Osteoblast (primary cell): ENCODE measurements around the gene ORMDL3. TPM values are rescaled to one million over a fixed set of nuclear protein-coding genes. Genes with fewer than 3 reads are reported as not detected.

Source experiments
- DNase-seq: peaks from one replicate; pipeline ENCODE4 v3.0.0; 2011; ENCODE audit warnings: low spot score, mixed read lengths; ENCODE audit not compliant: insufficient read length; ENCODE audit errors: missing footprints
- H2AFZ ChIP-seq: 2 replicates; pipeline ENCODE4 v1.6.0; 2011; ENCODE audit warnings: mild to moderate bottlenecking, low read length
- H3K27ac ChIP-seq: 2 replicates; pipeline ENCODE4 v1.5.1; 2011; ENCODE audit warnings: mild to moderate bottlenecking, low read depth, low read length, moderate library complexity
- H3K27me3 ChIP-seq: 2 replicates; pipeline ENCODE4 v1.6.0; 2012; ENCODE audit warnings: mild to moderate bottlenecking, control low read depth, inconsistent platforms, low read length, moderate library complexity; ENCODE audit not compliant: insufficient read depth
- H3K36me3 ChIP-seq: 2 replicates; pipeline ENCODE4 v1.5.1; 2011; ENCODE audit warnings: mild to moderate bottlenecking, low read length, control low read depth, moderate library complexity; ENCODE audit not compliant: insufficient read depth
- H3K4me1 ChIP-seq: 2 replicates; pipeline ENCODE4 v1.5.1; 2011; ENCODE audit warnings: mild to moderate bottlenecking, low read length, control low read depth, moderate library complexity; ENCODE audit not compliant: insufficient read depth
- H3K4me2 ChIP-seq: 2 replicates; pipeline ENCODE4 v1.6.0; 2011; ENCODE audit warnings: mild to moderate bottlenecking, low read length; ENCODE audit not compliant: insufficient read depth
- H3K4me3 ChIP-seq: fragments of 200-600 bp; sonication (generic); 3 replicates; pipeline ENCODE4 v1.5.1; 2012; ENCODE audit warnings: mild to moderate bottlenecking, low read length, inconsistent platforms; ENCODE audit not compliant: insufficient read depth
- H3K79me2 ChIP-seq: 2 replicates; pipeline ENCODE4 v1.6.0; 2012; ENCODE audit warnings: mild to moderate bottlenecking, low read length, control low read depth, inconsistent platforms; ENCODE audit not compliant: insufficient read depth
- H3K9me3 ChIP-seq: 2 replicates; pipeline ENCODE4 v1.5.1; 2011; ENCODE audit warnings: low read depth, low read length, control low read depth
- H4K20me1 ChIP-seq: 2 replicates; pipeline ENCODE4 v1.6.0; 2012; ENCODE audit warnings: mild to moderate bottlenecking, low read length, control low read depth; ENCODE audit not compliant: insufficient read depth
- total RNA-seq: library from RNA; depleted of rRNA; stranded (reverse); fragments of >200 nt; gene quantifications from 2 replicates; pipeline ENCODE4 v1.2.3, GENCODE V29; 2012
- TF ChIP-seq, protein P1 (sequence below): IDR thresholded peaks from 2 replicates; pipeline ENCODE4 v1.5.1; 2011; ENCODE audit warnings: mild to moderate bottlenecking, low read depth, low read length, moderate library complexity; ENCODE audit errors: extremely low read depth

The ORMDL3 gene
- total RNA-seq, 1 donor, result 39.8 TPM

DNA sequence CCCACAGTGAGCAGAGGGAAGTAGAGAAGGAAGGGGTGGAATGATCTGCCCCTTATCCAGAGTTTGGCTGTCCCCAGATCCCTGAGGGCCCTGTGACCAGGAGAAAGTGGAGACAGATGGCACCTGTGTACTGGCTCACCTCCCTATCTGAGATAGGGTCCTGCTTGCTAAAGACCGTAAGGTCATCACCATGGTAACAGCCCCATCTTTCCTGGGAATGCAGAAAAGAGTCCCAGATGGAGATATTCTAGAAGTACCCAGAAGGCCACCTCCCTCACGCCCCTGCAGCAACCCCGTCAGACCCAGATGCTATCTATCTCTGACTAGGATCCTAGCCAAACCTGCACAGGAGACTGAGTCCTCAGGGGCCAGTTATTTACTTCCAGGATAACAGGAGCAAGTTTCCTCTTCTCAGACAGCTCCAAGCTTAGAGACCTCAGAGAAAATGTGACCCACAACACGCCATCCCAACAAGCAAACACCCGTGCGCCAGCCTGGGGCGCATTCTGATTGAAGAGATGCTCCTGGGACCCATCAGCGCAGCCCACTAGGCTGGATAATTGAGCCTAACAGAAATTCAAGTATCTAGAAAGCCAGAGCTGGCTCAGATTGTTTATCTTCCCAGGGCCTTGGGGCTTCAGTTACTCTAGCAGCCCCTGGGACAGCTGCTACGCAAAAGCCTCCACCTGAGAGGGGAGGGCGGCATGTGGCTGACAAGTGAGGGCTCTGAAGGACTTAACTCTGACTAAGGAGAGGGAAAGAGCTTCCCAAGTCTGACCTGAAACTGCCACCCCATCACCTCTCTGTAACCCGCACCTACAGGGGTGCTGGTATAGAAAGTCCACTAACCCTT lies 1.9 kb downstream of the ORMDL3 start:
- Histone ChIP-seq H4K20me1 (peaks cover 55% of the 10 kb centered on the region), H3K36me3 (peaks cover 33% of the 10 kb centered on the region), H3K27me3 (no peaks in the 10 kb centered on the region), H3K4me1 (peaks cover 56% of the 10 kb centered on the region), H3K4me2 (peak overlapping the region; percentile 94), H3K27ac (peak overlapping the region; percentile 97), H3K4me3 (peak overlapping the region; percentile 91), H3K9me3 (no peaks in the 10 kb centered on the region), H3K79me2 (peaks cover 52% of the 10 kb centered on the region), H2AFZ (no peak overlapping the region)
- no peak for DNase-seq
- TF ChIP-seq, protein P1, sequence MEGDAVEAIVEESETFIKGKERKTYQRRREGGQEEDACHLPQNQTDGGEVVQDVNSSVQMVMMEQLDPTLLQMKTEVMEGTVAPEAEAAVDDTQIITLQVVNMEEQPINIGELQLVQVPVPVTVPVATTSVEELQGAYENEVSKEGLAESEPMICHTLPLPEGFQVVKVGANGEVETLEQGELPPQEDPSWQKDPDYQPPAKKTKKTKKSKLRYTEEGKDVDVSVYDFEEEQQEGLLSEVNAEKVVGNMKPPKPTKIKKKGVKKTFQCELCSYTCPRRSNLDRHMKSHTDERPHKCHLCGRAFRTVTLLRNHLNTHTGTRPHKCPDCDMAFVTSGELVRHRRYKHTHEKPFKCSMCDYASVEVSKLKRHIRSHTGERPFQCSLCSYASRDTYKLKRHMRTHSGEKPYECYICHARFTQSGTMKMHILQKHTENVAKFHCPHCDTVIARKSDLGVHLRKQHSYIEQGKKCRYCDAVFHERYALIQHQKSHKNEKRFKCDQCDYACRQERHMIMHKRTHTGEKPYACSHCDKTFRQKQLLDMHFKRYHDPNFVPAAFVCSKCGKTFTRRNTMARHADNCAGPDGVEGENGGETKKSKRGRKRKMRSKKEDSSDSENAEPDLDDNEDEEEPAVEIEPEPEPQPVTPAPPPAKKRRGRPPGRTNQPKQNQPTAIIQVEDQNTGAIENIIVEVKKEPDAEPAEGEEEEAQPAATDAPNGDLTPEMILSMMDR, result no peak

DNA sequence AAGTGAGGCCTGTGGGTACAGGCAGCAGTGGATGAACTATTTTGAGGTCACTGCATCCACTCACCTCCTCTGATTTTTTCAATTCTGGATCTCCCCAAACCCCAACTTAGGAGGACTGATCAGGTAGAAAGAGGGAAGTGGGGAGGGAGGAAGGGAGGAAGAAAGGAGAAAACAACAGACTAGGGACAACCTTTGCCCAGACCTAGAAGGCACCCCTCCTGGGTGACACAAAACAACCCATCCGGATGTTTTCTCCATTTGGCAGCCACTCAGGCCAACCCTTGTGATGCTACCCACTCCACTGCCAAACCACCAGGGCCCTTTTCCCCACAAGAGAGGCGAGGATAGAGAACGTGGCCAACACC lies 2.7 kb downstream of the ORMDL3 start:
- peak; percentile 77 for DNase-seq
- Histone ChIP-seq H3K36me3 (peaks cover 41% of the 10 kb centered on the region), H3K27ac (peak overlapping the region; percentile 97), H3K79me2 (peaks cover 52% of the 10 kb centered on the region), H3K4me1 (peaks cover 51% of the 10 kb centered on the region), H4K20me1 (peaks cover 56% of the 10 kb centered on the region), H2AFZ (no peak overlapping the region), H3K4me2 (peak overlapping the region; percentile 29), H3K27me3 (no peaks in the 10 kb centered on the region), H3K9me3 (no peaks in the 10 kb centered on the region), H3K4me3 (no peak overlapping the region)
- TF ChIP-seq, protein P1, result no peak

DNA sequence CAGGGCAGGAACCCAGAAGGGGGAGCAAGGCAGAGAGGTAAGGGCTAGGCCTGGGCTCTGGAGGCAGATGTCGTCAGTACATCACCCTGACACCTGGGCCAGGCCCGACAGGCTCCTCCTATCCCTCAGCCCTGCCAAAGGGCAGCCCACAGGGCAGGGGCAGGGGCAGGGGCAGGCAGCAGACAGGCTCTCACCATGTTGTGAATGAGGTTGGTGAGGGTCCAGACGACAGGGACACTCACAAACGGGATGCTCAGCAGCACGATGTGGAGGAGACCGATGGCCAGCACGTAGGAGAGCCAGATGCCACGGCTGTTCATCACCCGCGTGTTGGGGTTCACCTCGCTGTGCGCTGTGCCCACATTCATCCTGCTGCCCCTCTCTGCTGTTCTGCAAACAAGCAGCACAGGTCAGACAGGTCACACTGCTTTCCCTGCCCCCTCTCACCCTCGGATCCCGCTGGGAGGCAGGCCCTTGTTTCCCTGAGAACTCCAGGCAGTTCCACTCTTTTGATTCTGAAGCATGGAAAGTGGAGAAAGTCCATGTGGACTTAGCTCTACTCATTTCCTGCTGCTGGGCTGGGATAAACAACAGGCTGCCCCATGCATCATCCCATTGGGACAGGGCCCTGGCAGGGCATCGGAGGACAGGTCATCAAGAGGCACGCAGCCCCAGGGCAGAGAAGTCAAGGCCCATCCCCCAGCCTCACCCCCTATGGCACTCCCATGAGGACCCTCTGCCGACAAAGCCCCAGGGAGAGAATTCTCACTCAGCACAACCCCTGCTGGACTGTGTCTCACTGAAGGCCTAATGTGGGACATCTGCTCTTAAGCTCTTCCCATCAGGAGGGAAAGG lies 3.3 kb downstream of the ORMDL3 start:
- Histone ChIP-seq H4K20me1 (peaks cover 55% of the 10 kb centered on the region), H3K4me2 (peak overlapping the region; percentile 29), H3K4me1 (peaks cover 46% of the 10 kb centered on the region), H3K4me3 (no peak overlapping the region), H2AFZ (no peak overlapping the region), H3K27me3 (no peaks in the 10 kb centered on the region), H3K9me3 (no peaks in the 10 kb centered on the region), H3K27ac (peak overlapping the region; percentile 97), H3K79me2 (peaks cover 52% of the 10 kb centered on the region), H3K36me3 (peaks cover 47% of the 10 kb centered on the region)
- DNase-seq, result peak; percentile 90
- TF ChIP-seq, protein P1, result peak; percentile 30

DNA sequence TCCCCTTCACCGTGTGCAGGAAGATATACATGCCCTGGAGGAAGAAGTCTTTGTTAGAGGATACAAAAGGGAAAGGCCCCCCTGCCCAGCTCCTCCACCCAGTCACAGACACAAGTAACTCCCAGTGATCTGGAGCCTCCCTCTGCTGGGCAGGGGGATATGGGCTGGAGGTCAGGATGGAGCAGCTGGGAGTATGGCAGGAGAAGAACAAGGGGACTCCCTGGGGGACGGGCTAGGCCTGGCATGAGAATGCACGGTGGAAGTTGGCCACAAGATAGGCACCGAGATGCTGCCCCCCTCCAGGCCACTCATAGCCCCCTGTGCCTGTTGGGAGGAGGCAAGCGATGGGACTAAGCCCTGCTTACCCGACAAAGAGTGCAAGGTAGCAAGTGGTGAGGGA lies 4.2 kb downstream of the ORMDL3 start:
- Histone ChIP-seq H3K4me2 (no peak overlapping the region), H3K9me3 (no peaks in the 10 kb centered on the region), H3K36me3 (peaks cover 49% of the 10 kb centered on the region), H3K27ac (peak overlapping the region; percentile 97), H4K20me1 (peaks cover 55% of the 10 kb centered on the region), H3K27me3 (no peaks in the 10 kb centered on the region), H3K4me1 (peaks cover 38% of the 10 kb centered on the region), H3K4me3 (no peak overlapping the region), H2AFZ (no peak overlapping the region), H3K79me2 (peaks cover 52% of the 10 kb centered on the region)
- TF ChIP-seq, protein P1, result no peak
- no peak for DNase-seq
